K562 (cell line): Measurements from ENCODE around the gene ODAD4. TPM values are rescaled to one million over a fixed set of nuclear protein-coding genes. Genes with fewer than 3 reads are reported as not detected.

Source experiments
- ATAC-seq: fragments of 200-7000 bp; cut with Tn5 transposase; 3 replicates; pipeline ENCODE4 v1.9.1; 2020; ENCODE audit warnings: moderate library complexity
- BruUV-seq: library from RNA; stranded (reverse); fragments of 400-500 nt; replicated peaks from 2 replicates; lab custom pipeline; 2021; lab: Mats Ljungman, UMichigan
- CTCF ChIA-PET: fragments of 300-600 bp; formaldehyde crosslinking; extraction: SDS; loops from one replicate; lab custom pipeline; 2021; ENCODE audit warnings: low intra/inter-chr PET ratio; lab: Yijun Ruan, JAX
- POLR2A ChIA-PET: fragments of 300-600, 350-650 bp; sonication (Branson Sonifier 250); formaldehyde crosslinking; extraction: SDS; loops from one replicate; lab custom pipeline; 2021; ENCODE audit warnings: antibody characterized with exemption, inconsistent platforms; lab: Yijun Ruan, JAX
- DNase-seq, 4 experiments: peaks; one replicate each; pipeline versions ENCODE4 v3.0.0 to v3.0.0-alpha.2; 2011 to 2018; ENCODE audit warnings: low spot score in 3 of 4, mixed read lengths in 3 of 4; ENCODE audit errors: extremely low read depth in 1 of 4
- FAIRE-seq: peaks from 2 replicates; lab custom pipeline; 2011; peaks lifted over from hg19 to GRCh38; lab: Jason Lieb, UNC
- H2AFZ ChIP-seq: 2 replicates; pipeline ENCODE4 v1.6.0; 2011; ENCODE audit warnings: low read depth, low read length, control low read depth, inconsistent platforms
- H3K27ac ChIP-seq: fragments of 200-600 bp; 3 replicates; pipeline ENCODE4 v1.8.0; 2011; ENCODE audit warnings: low read depth, mild to moderate bottlenecking, control low read depth, inconsistent platforms, low read length, moderate library complexity, mixed read lengths; ENCODE audit errors: extremely low read depth
- H3K27me3 ChIP-seq, 2 experiments: fragments of 300-600 bp in 1 of 2; 2 replicates in 1 of 2; 3 replicates in 1 of 2; pipeline versions ENCODE4 v1.6.0 to v1.8.0; 2011; ENCODE audit warnings: inconsistent platforms in 2 of 2, low read length in 2 of 2, mild to moderate bottlenecking in 1 of 2, mixed read lengths in 1 of 2, moderate library complexity in 1 of 2; ENCODE audit not compliant: control insufficient read depth in 2 of 2, insufficient read depth in 2 of 2
- H3K36me3 ChIP-seq: fragments of 300-600 bp; 3 replicates; pipeline ENCODE4 v1.8.0; 2011; ENCODE audit warnings: mild to moderate bottlenecking, low read length, inconsistent platforms; ENCODE audit not compliant: control insufficient read depth, insufficient read depth
- H3K4me1 ChIP-seq, 2 experiments: fragments of 200-600 bp in 1 of 2; replicated peaks in 1 of 2; 2 replicates in 1 of 2; 3 replicates in 1 of 2; pipeline versions ENCODE4 v1.5.1 to v1.8.0; 2011; ENCODE audit warnings: inconsistent platforms in 2 of 2, low read length in 2 of 2, mild to moderate bottlenecking in 1 of 2, mixed read lengths in 1 of 2, moderate library complexity in 1 of 2; ENCODE audit not compliant: control insufficient read depth in 2 of 2, insufficient read depth in 2 of 2
- H3K4me2 ChIP-seq: 2 replicates; pipeline ENCODE4 v1.6.1; 2011; ENCODE audit warnings: low read length, control low read depth, inconsistent platforms, mixed read lengths; ENCODE audit not compliant: insufficient read depth
- H3K4me3 ChIP-seq: fragments of 200-600 bp; sonication (generic), shearing (Covaris generic); 2 replicates; pipeline ENCODE4 v1.5.1; 2016; ENCODE audit warnings: control low read depth, inconsistent platforms
- H3K79me2 ChIP-seq: fragments of 200-600 bp; 3 replicates; pipeline ENCODE4 v1.8.0; 2011; ENCODE audit warnings: low read length, inconsistent platforms; ENCODE audit not compliant: control insufficient read depth, insufficient read depth
- H3K9ac ChIP-seq, 2 experiments: 2 replicates each; pipeline versions ENCODE4 v1.6.0 to v1.6.1; 2011; ENCODE audit warnings: low read depth in 2 of 2, low read length in 2 of 2, control low read depth in 1 of 2, inconsistent platforms in 1 of 2, mild to moderate bottlenecking in 1 of 2, mixed read lengths in 1 of 2; ENCODE audit not compliant: insufficient read depth in 1 of 2
- H3K9me1 ChIP-seq: one replicate; pipeline ENCODE4 v1.6.0; 2011; ENCODE audit warnings: inconsistent platforms, mild to moderate bottlenecking, low read length, moderate library complexity; ENCODE audit not compliant: control insufficient read depth, insufficient read depth
- H3K9me3 ChIP-seq: replicated peaks from 2 replicates; pipeline ENCODE4 v1.5.1; 2011; ENCODE audit warnings: low read depth, low read length, inconsistent platforms; ENCODE audit not compliant: control insufficient read depth, insufficient read depth
- H4K20me1 ChIP-seq: replicated peaks from 2 replicates; pipeline ENCODE4 v1.6.1; 2011; ENCODE audit warnings: low read length, inconsistent platforms, mixed read lengths; ENCODE audit not compliant: control insufficient read depth, insufficient read depth
- whole genome bisulfite sequencing: fragments of 100-300 bp; shearing (Covaris generic); methylation state at CpG from one replicate; pipeline ENCODE4 v1.1.6; 2016; ENCODE audit warnings: low coverage, mixed read lengths; ENCODE audit not compliant: insufficient coverage; ENCODE audit errors: missing lambda C conversion rate; 5-methylcytosine and 5-hydroxymethylcytosine counted together
- in situ Hi-C: fragments of 300-500 bp; cut with MboI; formaldehyde crosslinking; loops from 4 replicates; pipeline ENCODE4 v1.15.0; 2018; ENCODE audit warnings: inconsistent platforms, mixed read lengths
- intact Hi-C: fragments of 100-400 bp; cut with micrococcal nuclease; formaldehyde crosslinking; loops from 2 replicates; pipeline ENCODE4 v1.14.2; 2022
- polyA plus RNA-seq, 8 experiments: library from polyadenylated mRNA; depleted of rRNA in 4 of 8; stranded (reverse) in 5 of 8; unstranded in 3 of 8; fragments of >200 nt; fragmentation: Nextera tagmentation in 2 of 8; fragmentation: Illumina TruSeq in 1 of 8; extraction: Ambion mirVana in 2 of 8; extraction: Trizol in 1 of 8; gene quantifications; 2 replicates each; pipeline versions ENCODE4 v1.2.1 to v1.2.3, GENCODE V29; 2011 to 2014; ENCODE audit warnings: inconsistent platforms in 1 of 8, missing spikeins in 1 of 8
- total RNA-seq, 7 experiments: library from RNA; depleted of rRNA in 6 of 7; stranded (reverse); fragments of >200 nt in 6 of 7; fragmentation: Illumina TruSeq in 2 of 7; extraction: Trizol in 2 of 7; gene quantifications; 2 replicates each; pipeline versions ENCODE4 v1.2.1 to v1.2.3, GENCODE V29; 2011 to 2021; ENCODE audit warnings: low replicate concordance in 1 of 7
- TF ChIP-seq, protein P1 (sequence below): fragments of 450-650 bp; formaldehyde crosslinking; IDR thresholded peaks from 2 replicates; pipeline ENCODE4 v1.4.0; 2022; ENCODE audit warnings: missing genetic modification characterization
- TF ChIP-seq, protein P2 (sequence below): IDR thresholded peaks from 2 replicates; pipeline ENCODE4 v1.6.1; 2014; ENCODE audit warnings: antibody characterized with exemption

The ODAD4 gene
- total and polyA plus RNA-seq, 9 of the 15 experiments (the other 6 are each of a cell fraction or from before 2014, with no cell fraction given), result 0.09 to 0.98 (median 0.51) TPM

DNA sequence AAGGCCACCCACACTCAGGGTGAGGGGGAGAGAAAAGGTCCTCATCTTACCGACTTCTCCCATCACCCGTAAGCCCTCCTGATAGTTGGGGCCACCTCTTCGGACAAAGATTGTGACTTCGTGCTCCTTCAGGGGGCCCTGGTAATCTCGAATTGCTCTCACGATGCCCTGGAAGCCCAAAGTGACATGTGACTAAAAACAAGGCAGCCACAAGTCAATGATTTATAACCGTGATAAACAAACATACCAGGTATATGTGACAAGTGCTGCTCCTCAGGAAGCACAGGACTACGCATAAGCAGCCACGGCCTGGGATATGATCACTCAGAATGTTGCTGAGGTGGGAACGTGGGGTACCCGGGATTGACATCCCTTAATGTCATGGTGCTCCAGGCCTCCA is 28.8 kb upstream of the ODAD4 start:
- H3K9me1 ChIP-seq, result no peaks in the 10 kb centered on the region
- no peaks in the 10 kb centered on the region for H3K4me1 ChIP-seq
- no peaks in the 10 kb centered on the region for H4K20me1 ChIP-seq
- no peaks in the 10 kb centered on the region for H3K9me3 ChIP-seq
- no peak overlapping the region for H2AFZ ChIP-seq
- H3K4me2 ChIP-seq, result no peak overlapping the region
- POLR2A ChIA-PET, result no interaction called here
- H3K36me3 ChIP-seq, result peaks cover 92% of the 10 kb centered on the region
- FAIRE-seq (no peak), DNase-seq (no peak), ATAC-seq (no peak)
- H3K9ac ChIP-seq, result no peak overlapping the region
- in situ Hi-C loops (loop anchor here (5.0 kb wide), 1 partner anchor 61 kb away; no protein-coding TSS in a partner anchor), intact Hi-C loops (no loop called here)
- BruUV-seq, result no TSS peak
- no peaks in the 10 kb centered on the region for H3K79me2 ChIP-seq
- no peak overlapping the region for H3K4me3 ChIP-seq
- CTCF ChIA-PET, result no interaction called here
- 80% methylated on average over 9 of the region's 11 CpGs for WGBS
- TF ChIP-seq, protein P1, sequence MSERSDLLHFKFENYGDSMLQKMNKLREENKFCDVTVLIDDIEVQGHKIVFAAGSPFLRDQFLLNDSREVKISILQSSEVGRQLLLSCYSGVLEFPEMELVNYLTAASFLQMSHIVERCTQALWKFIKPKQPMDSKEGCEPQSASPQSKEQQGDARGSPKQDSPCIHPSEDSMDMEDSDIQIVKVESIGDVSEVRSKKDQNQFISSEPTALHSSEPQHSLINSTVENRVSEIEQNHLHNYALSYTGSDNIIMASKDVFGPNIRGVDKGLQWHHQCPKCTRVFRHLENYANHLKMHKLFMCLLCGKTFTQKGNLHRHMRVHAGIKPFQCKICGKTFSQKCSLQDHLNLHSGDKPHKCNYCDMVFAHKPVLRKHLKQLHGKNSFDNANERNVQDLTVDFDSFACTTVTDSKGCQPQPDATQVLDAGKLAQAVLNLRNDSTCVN (CRISPR knock-in tag), result no peak
- TF ChIP-seq, protein P2, sequence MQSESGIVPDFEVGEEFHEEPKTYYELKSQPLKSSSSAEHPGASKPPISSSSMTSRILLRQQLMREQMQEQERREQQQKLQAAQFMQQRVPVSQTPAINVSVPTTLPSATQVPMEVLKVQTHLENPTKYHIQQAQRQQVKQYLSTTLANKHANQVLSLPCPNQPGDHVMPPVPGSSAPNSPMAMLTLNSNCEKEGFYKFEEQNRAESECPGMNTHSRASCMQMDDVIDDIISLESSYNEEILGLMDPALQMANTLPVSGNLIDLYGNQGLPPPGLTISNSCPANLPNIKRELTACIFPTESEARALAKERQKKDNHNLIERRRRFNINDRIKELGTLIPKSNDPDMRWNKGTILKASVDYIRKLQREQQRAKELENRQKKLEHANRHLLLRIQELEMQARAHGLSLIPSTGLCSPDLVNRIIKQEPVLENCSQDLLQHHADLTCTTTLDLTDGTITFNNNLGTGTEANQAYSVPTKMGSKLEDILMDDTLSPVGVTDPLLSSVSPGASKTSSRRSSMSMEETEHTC, result no peak
- no peak overlapping the region for H3K27ac ChIP-seq
- no peaks in the 10 kb centered on the region for H3K27me3 ChIP-seq
